Measurements from ENCODE around the gene ZKSCAN4. TPM values are rescaled to one million over a fixed set of nuclear protein-coding genes. Genes with fewer than 3 reads are reported as not detected.

Gene ZKSCAN4
- total RNA-seq, 1 donor from 2014 or later: 3.8 TPM

GRCh38 chr6:28211840-28212509 is 40.1 kb downstream of the ZKSCAN4 start:
- intact Hi-C loops (cut with micrococcal nuclease): loop anchor here (5.0 to 10.0 kb wide), 2 partner anchors 70 to 307 kb away; partner anchors contain the start of gene ZKSCAN8
- Mint-ChIP-seq H3K27me3 (peaks cover 84% of the 10 kb centered on the region), H3K4me1 (peaks cover 29% of the 10 kb centered on the region), H3K9me3 (peaks cover 6% of the 10 kb centered on the region), H3K4me3 (peak overlapping the region; percentile 84), H3K27ac (peak overlapping the region; percentile 35), H3K36me3 (ENCODE audit: low read depth) (no peaks in the 10 kb centered on the region)
- DNase-seq: peak; percentile 63

GRCh38 chr6:28209753-28210535 is 42.1 kb downstream of the ZKSCAN4 start:
- intact Hi-C loops (cut with micrococcal nuclease): loop anchor here (5.0 to 10.0 kb wide), 2 partner anchors 68 to 305 kb away; partner anchors contain the start of gene ZKSCAN8
- Mint-ChIP-seq H3K27ac (no peak overlapping the region), H3K4me1 (peaks cover 29% of the 10 kb centered on the region), H3K4me3 (no peak overlapping the region), H3K9me3 (peaks cover 14% of the 10 kb centered on the region), H3K36me3 (ENCODE audit: low read depth) (no peaks in the 10 kb centered on the region), H3K27me3 (peaks cover 84% of the 10 kb centered on the region)
- DNase-seq: peak; percentile 50

GRCh38 chr6:28208111-28208659 is 43.9 kb downstream of the ZKSCAN4 start:
- intact Hi-C loops (cut with micrococcal nuclease): no loop called here
- H3K4me3 Mint-ChIP-seq: peak overlapping the region; percentile 73
- peaks cover 76% of the 10 kb centered on the region for H3K27me3 Mint-ChIP-seq
- no peak for DNase-seq
- no peak overlapping the region for H3K27ac Mint-ChIP-seq
- H3K9me3 Mint-ChIP-seq: peaks cover 17% of the 10 kb centered on the region
- H3K4me1 Mint-ChIP-seq: peaks cover 29% of the 10 kb centered on the region
- no peaks in the 10 kb centered on the region for H3K36me3 Mint-ChIP-seq (ENCODE audit: low read depth)

DNA sequence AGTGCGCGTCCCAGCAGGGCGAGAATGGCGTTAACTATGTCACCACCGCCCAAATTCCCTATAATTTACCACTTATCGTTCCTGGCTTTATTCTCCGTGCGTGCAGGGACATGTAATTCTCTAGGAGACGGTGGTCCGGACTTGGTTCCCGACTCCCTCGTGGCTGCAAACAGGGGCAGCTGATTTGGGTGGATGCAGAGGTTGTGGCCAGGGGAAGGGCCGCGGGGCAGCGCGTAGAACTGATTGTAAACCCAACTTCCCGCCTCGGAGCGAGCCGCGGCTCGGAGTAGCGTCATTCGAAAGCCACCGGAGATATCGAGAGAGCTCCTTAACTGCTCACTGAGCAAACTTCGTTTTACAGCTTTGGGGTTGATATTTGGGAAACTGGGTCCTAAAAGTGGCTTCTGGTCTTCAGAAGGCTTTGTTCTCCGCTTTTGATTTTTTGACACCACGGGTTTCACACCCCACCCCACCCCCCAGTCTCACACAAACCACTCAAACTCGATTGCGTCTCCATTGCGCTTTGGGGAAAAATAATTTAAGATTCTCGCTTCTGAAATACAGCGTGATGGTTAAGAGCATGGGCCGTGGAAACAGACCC is 44.5 kb downstream of the ZKSCAN4 start:
- peaks cover 70% of the 10 kb centered on the region for H3K27me3 Mint-ChIP-seq
- no peak overlapping the region for H3K27ac Mint-ChIP-seq
- intact Hi-C loops (cut with micrococcal nuclease): no loop called here
- no peaks in the 10 kb centered on the region for H3K36me3 Mint-ChIP-seq (ENCODE audit: low read depth)
- peak; percentile 76 for DNase-seq
- peaks cover 25% of the 10 kb centered on the region for H3K4me1 Mint-ChIP-seq
- peak overlapping the region; percentile 73 for H3K4me3 Mint-ChIP-seq
- H3K9me3 Mint-ChIP-seq: peaks cover 18% of the 10 kb centered on the region

DNA sequence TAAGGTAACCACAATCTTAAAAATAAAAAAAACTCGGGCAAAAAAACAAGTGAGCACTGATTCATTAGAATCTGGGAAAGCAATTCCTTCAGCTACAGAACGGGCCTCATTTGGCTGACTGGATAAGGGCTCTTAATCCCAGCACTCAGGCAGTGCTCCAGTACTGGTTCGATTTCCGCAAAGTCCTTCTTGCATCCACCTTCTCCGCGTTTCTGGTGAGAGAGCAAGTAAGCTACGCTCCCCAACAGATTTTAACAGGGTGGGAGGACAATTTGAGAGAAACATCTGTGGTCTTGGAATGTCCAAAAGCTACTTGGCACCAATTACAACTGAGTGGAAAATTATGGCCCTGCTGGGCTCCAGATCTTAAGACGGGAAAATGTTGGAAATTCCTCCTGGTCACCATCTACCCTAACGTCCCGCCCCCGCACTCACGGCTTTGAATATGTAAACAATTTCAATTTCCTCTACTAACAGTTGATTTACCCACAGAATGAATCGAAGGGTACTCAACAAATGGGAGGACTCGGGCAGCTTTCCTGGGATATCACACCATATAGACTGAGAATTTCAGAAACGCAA is 45.0 kb downstream of the ZKSCAN4 start:
- Mint-ChIP-seq H3K36me3 (ENCODE audit: low read depth) (no peaks in the 10 kb centered on the region), H3K27me3 (peaks cover 64% of the 10 kb centered on the region), H3K27ac (no peak overlapping the region), H3K9me3 (peaks cover 22% of the 10 kb centered on the region), H3K4me3 (peak overlapping the region; percentile 73), H3K4me1 (peaks cover 20% of the 10 kb centered on the region)
- DNase-seq: peak; percentile 52
- intact Hi-C loops (cut with micrococcal nuclease): no loop called here

DNA sequence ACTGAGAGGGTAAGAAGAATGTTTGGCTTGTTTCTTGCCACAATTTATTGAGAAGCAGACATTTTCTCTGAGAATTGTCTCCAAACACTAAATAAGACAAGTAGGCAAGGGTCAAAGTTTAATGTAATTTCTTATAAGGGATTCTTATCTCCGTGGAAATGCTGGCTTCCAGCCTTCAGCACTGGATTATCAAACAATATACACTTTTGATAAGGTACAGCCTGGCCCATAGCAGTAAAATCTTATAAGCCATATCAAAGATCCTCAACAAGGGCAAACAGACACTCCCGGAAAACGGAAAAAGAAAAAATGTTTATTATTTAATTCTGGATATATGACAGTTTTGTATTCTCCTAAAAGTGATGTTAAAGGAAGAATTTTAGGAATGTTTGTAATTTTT is 45.5 kb downstream of the ZKSCAN4 start:
- no peak overlapping the region for H3K4me3 Mint-ChIP-seq
- peak; percentile 2 for DNase-seq
- H3K27ac Mint-ChIP-seq: no peak overlapping the region
- peaks cover 22% of the 10 kb centered on the region for H3K9me3 Mint-ChIP-seq
- H3K27me3 Mint-ChIP-seq: peaks cover 60% of the 10 kb centered on the region
- intact Hi-C loops (cut with micrococcal nuclease): no loop called here
- H3K36me3 Mint-ChIP-seq (ENCODE audit: low read depth): no peaks in the 10 kb centered on the region
- H3K4me1 Mint-ChIP-seq: peaks cover 15% of the 10 kb centered on the region

DNA sequence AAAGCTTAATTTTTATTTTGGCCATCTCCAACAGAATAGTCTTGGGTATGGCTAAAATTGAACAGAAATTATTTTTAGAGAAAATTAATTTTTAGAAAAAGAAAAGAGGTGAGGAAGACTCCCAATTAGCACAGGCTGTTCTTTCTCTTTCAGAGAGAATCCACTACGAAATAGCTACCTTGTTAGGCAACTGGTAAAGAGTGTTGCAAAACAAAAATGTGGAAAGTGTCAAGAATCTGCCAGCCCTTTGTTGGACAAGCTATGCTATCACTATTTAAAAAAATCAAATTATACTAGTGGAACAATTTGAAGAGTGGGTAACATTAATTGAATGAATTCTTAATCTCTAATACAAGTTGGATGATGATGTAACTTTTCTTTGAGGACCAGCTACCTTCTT is 46.2 kb downstream of the ZKSCAN4 start:
- DNase-seq: no peak
- Mint-ChIP-seq H3K9me3 (peaks cover 22% of the 10 kb centered on the region), H3K27me3 (peaks cover 56% of the 10 kb centered on the region), H3K4me1 (peaks cover 15% of the 10 kb centered on the region), H3K27ac (no peak overlapping the region), H3K36me3 (ENCODE audit: low read depth) (no peaks in the 10 kb centered on the region), H3K4me3 (no peak overlapping the region)
- intact Hi-C loops (cut with micrococcal nuclease): no loop called here

GRCh38 chr6:28203201-28203600 is 48.9 kb downstream of the ZKSCAN4 start:
- H3K36me3 Mint-ChIP-seq (ENCODE audit: low read depth): no peaks in the 10 kb centered on the region
- H3K27ac Mint-ChIP-seq: no peak overlapping the region
- peak; percentile 18 for DNase-seq
- H3K4me3 Mint-ChIP-seq: no peak overlapping the region
- H3K27me3 Mint-ChIP-seq: peaks cover 37% of the 10 kb centered on the region
- H3K9me3 Mint-ChIP-seq: peaks cover 28% of the 10 kb centered on the region
- intact Hi-C loops (cut with micrococcal nuclease): no loop called here
- peaks cover 12% of the 10 kb centered on the region for H3K4me1 Mint-ChIP-seq

GRCh38 chr6:28200020-28200419 is 52.0 kb downstream of the ZKSCAN4 start:
- no peak overlapping the region for H3K27ac Mint-ChIP-seq
- H3K27me3 Mint-ChIP-seq: peaks cover 8% of the 10 kb centered on the region
- H3K36me3 Mint-ChIP-seq (ENCODE audit: low read depth): no peaks in the 10 kb centered on the region

More at GRCh38 chr6:28200020-28200419, 52.0 kb downstream of the ZKSCAN4 start:
- DNase-seq: peak; percentile 11
- intact Hi-C loops (cut with micrococcal nuclease): no loop called here
- no peak overlapping the region for H3K4me3 Mint-ChIP-seq
- peaks cover 34% of the 10 kb centered on the region for H3K9me3 Mint-ChIP-seq
- no peaks in the 10 kb centered on the region for H3K4me1 Mint-ChIP-seq

Other genes with a start within 250 kb of the ZKSCAN4 start
- 0.26 and 0.47 TPM in 2 replicates for gene ZNF165, start 171.7 kb downstream of the ZKSCAN4 start, total RNA-seq
- gene ZSCAN16, start 127.7 kb downstream of the ZKSCAN4 start, total RNA-seq: 3.0 and 4.0 TPM in 2 replicates
- 17.6 and 17.7 TPM in 2 replicates for gene ZKSCAN8, start 110.4 kb downstream of the ZKSCAN4 start, total RNA-seq
- gene ZSCAN9, start 27.0 kb downstream of the ZKSCAN4 start, total RNA-seq: 5.2 and 6.3 TPM in 2 replicates
- gene NKAPL, start 7.0 kb upstream of the ZKSCAN4 start, total RNA-seq: not detected in 2 replicates
- gene ZSCAN26, start 14.9 kb upstream of the ZKSCAN4 start, total RNA-seq: 5.9 and 7.7 TPM in 2 replicates
- gene PGBD1, start 29.3 kb upstream of the ZKSCAN4 start, total RNA-seq: 1.8 and 2.5 TPM in 2 replicates
- gene ZSCAN31, start 83.9 kb upstream of the ZKSCAN4 start, total RNA-seq: 0.54 and 0.79 TPM in 2 replicates
- gene ZKSCAN3, start 97.7 kb upstream of the ZKSCAN4 start, total RNA-seq: 2.7 and 2.9 TPM in 2 replicates
- 5.8 and 5.9 TPM in 2 replicates for gene ZSCAN12, start 147.5 kb upstream of the ZKSCAN4 start, total RNA-seq
- gene ZSCAN23, start 191.2 kb upstream of the ZKSCAN4 start, total RNA-seq: 1.2 and 2.8 TPM in 2 replicates